ENCODE data around the gene STAMBPL1. TPM values are rescaled to one million over a fixed set of nuclear protein-coding genes. Genes with fewer than 3 reads are reported as not detected.

Gene STAMBPL1
- total and polyA plus RNA-seq, 2 donors (not counting 1 experiment from before 2014, with no cell fraction given): 45.6 to 72.5 TPM

DNA sequence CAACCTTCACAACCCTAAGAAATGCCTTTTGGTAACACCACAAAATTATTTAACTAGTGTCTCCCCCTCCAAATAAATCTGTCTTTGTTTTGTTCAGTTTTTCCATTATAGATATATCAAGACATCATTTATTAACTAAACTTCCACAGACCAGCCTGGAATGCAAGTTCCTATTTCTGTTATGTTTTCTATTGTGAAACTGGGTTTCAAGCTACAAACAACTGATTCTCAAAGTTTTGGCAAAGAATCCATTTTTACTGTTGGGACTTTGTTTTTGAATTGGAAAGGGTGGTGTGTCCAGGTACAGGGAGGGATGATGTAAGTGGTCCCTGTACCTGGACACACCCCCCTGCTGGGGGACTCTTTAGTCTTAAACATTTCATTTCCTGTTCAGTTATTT, 36.2 kb downstream of the STAMBPL1 start:
- no peaks in the 10 kb centered on the region for H3K79me2 ChIP-seq (ENCODE audit: control insufficient read depth, insufficient read depth, low read length)
- no peak for DNase-seq (ENCODE audit: low read depth in 2 of 2)
- no peaks in the 10 kb centered on the region for H3K9me3 ChIP-seq (ENCODE audit: control insufficient read depth, insufficient read depth, low read depth, low read length)
- no peak overlapping the region for H3K4me3 ChIP-seq (replicated peaks in 1 of 4; ENCODE audit: control extremely low read depth in 1 of 4, insufficient read depth in 1 of 4, low read depth in 3 of 4, low read length in 4 of 4)
- TF ChIP-seq CTCF (conservative IDR thresholded peaks at IDR 0.05 in 1 of 2, IDR thresholded peaks at IDR 0.05 in 1 of 2; ENCODE audit: low read depth in 1 of 2, low read length in 2 of 2): no peak
- TF ChIP-seq EZH2 (IDR thresholded peaks at IDR 0.05; ENCODE audit: low read length, missing control alignments): no peak
- H2AFZ ChIP-seq (ENCODE audit: low read length): no peak overlapping the region
- H3K4me2 ChIP-seq (ENCODE audit: extremely low read depth, insufficient read depth, low read length): no peak overlapping the region
- H3K27ac ChIP-seq (ENCODE audit: insufficient read depth, low read length): no peak overlapping the region
- H3K27me3 ChIP-seq (ENCODE audit: control insufficient read depth, insufficient read depth, low read length): no peaks in the 10 kb centered on the region
- H3K36me3 ChIP-seq (ENCODE audit: control insufficient read depth, insufficient read depth, low read length): peaks cover 8% of the 10 kb centered on the region
- no peak overlapping the region for H3K9ac ChIP-seq (ENCODE audit: insufficient read depth, low read length)
- peaks cover 12% of the 10 kb centered on the region for H3K4me1 ChIP-seq (ENCODE audit: control insufficient read depth, extremely low read depth, insufficient read depth, low read length)
- H4K20me1 ChIP-seq (ENCODE audit: control insufficient read depth, extremely low read depth, insufficient read depth, low read length): no peaks in the 10 kb centered on the region

GRCh38 chr10:88916986-88917385, 36.9 kb downstream of the STAMBPL1 start:
- Histone ChIP-seq H3K4me3 (replicated peaks in 1 of 4; ENCODE audit: control extremely low read depth in 1 of 4, insufficient read depth in 1 of 4, low read depth in 3 of 4, low read length in 4 of 4) (no peak overlapping the region), H4K20me1 (ENCODE audit: control insufficient read depth, extremely low read depth, insufficient read depth, low read length) (no peaks in the 10 kb centered on the region), H3K9me3 (ENCODE audit: control insufficient read depth, insufficient read depth, low read depth, low read length) (no peaks in the 10 kb centered on the region), H3K4me2 (ENCODE audit: extremely low read depth, insufficient read depth, low read length) (no peak overlapping the region), H3K27me3 (ENCODE audit: control insufficient read depth, insufficient read depth, low read length) (no peaks in the 10 kb centered on the region), H3K4me1 (ENCODE audit: control insufficient read depth, extremely low read depth, insufficient read depth, low read length) (peaks cover 14% of the 10 kb centered on the region), H3K79me2 (ENCODE audit: control insufficient read depth, insufficient read depth, low read length) (no peaks in the 10 kb centered on the region), H3K27ac (ENCODE audit: insufficient read depth, low read length) (no peak overlapping the region), H2AFZ (ENCODE audit: low read length) (no peak overlapping the region), H3K9ac (ENCODE audit: insufficient read depth, low read length) (no peak overlapping the region), H3K36me3 (ENCODE audit: control insufficient read depth, insufficient read depth, low read length) (peaks cover 8% of the 10 kb centered on the region)
- TF ChIP-seq CTCF (conservative IDR thresholded peaks at IDR 0.05 in 1 of 2, IDR thresholded peaks at IDR 0.05 in 1 of 2; ENCODE audit: low read depth in 1 of 2, low read length in 2 of 2) (no peak), EZH2 (IDR thresholded peaks at IDR 0.05; ENCODE audit: low read length, missing control alignments) (no peak)
- DNase-seq (ENCODE audit: low read depth in 2 of 2): no peak

DNA sequence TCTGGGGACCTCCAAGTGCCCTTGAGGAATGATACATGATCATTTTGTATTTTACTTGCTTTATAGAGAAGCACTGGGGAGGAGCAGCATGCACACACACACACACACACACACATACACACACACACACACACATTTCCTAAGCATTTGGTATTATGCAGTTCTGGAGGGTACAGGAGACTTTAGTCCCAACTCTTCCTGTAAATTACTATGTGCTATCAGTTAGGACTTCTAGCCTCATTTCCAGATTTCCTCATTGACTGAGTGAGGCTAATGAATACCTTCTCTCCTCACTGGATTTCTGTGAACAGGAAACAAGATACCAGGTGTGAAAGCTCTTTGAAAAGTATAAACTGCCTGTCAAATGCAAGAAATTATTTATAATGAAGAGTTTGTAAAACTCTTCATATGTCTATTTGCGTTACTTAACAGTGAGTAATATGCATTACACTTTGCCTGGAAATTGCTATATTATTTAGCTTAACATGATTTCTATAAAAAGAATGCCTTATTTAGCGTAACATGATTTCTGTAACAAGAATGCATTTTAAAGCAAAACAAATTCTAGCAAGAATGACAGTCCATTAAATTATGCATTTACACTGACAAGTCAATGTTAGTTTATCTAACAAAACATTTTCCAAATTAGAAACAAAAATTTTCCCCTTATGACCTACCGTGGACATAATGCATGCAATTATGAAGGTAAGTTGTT, 38.3 kb downstream of the STAMBPL1 start:
- no peaks in the 10 kb centered on the region for H3K9me3 ChIP-seq (ENCODE audit: control insufficient read depth, insufficient read depth, low read depth, low read length)

More for the DNA sequence above, 38.3 kb downstream of the STAMBPL1 start:
- DNase-seq (ENCODE audit: low read depth in 2 of 2): no peak
- TF ChIP-seq EZH2 (IDR thresholded peaks at IDR 0.05; ENCODE audit: low read length, missing control alignments): no peak
- TF ChIP-seq CTCF (conservative IDR thresholded peaks at IDR 0.05 in 1 of 2, IDR thresholded peaks at IDR 0.05 in 1 of 2; ENCODE audit: low read depth in 1 of 2, low read length in 2 of 2): no peak
- no peaks in the 10 kb centered on the region for H4K20me1 ChIP-seq (ENCODE audit: control insufficient read depth, extremely low read depth, insufficient read depth, low read length)
- H3K4me1 ChIP-seq (ENCODE audit: control insufficient read depth, extremely low read depth, insufficient read depth, low read length): peaks cover 6% of the 10 kb centered on the region
- H2AFZ ChIP-seq (ENCODE audit: low read length): no peak overlapping the region
- no peak overlapping the region for H3K4me2 ChIP-seq (ENCODE audit: extremely low read depth, insufficient read depth, low read length)
- H3K4me3 ChIP-seq (replicated peaks in 1 of 4; ENCODE audit: control extremely low read depth in 1 of 4, insufficient read depth in 1 of 4, low read depth in 3 of 4, low read length in 4 of 4): no peak overlapping the region
- H3K27me3 ChIP-seq (ENCODE audit: control insufficient read depth, insufficient read depth, low read length): no peaks in the 10 kb centered on the region
- no peak overlapping the region for H3K9ac ChIP-seq (ENCODE audit: insufficient read depth, low read length)
- H3K27ac ChIP-seq (ENCODE audit: insufficient read depth, low read length): no peak overlapping the region
- peaks cover 8% of the 10 kb centered on the region for H3K36me3 ChIP-seq (ENCODE audit: control insufficient read depth, insufficient read depth, low read length)
- H3K79me2 ChIP-seq (ENCODE audit: control insufficient read depth, insufficient read depth, low read length): no peaks in the 10 kb centered on the region
